ENCODE data around the gene MAGEA2. TPM values are rescaled to one million over a fixed set of nuclear protein-coding genes. Genes with fewer than 3 reads are reported as not detected.
"Not testable (repeated sequence)": the region's sequence is repeated elsewhere in the genome, so short reads cannot be mapped to it uniquely, and the experiment has no call there.

The MAGEA2 gene
- total RNA-seq, 1 experiment from 2014 or later, result not detected

GRCh38 chrX:152759544-152759943 lies 5.9 kb upstream of the MAGEA2 start:
- H3K4me3 ChIP-seq (ENCODE audit: low read depth, low read length, poor library complexity, severe bottlenecking); H3K9me3 ChIP-seq (ENCODE audit: low read depth, low read length, poor library complexity, severe bottlenecking); CTCF ChIA-PET; BruUV-seq (replicated peaks); intact Hi-C loops (cut with micrococcal nuclease; ENCODE audit: unreplicated experiment); H3K4me1 ChIP-seq (ENCODE audit: insufficient read depth, low read length, poor library complexity, severe bottlenecking); POLR2A ChIA-PET (ENCODE audit: low non-redundant PET); DNase-seq (ENCODE audit: low spot score); H3K27ac ChIP-seq (ENCODE audit: low read depth, low read length, poor library complexity, severe bottlenecking); H3K27me3 ChIP-seq (replicated peaks; ENCODE audit: insufficient read depth, low read depth, low read length, poor library complexity); H3K36me3 ChIP-seq (ENCODE audit: insufficient read depth, low read length, poor library complexity, severe bottlenecking): not testable (repeated sequence)

DNA sequence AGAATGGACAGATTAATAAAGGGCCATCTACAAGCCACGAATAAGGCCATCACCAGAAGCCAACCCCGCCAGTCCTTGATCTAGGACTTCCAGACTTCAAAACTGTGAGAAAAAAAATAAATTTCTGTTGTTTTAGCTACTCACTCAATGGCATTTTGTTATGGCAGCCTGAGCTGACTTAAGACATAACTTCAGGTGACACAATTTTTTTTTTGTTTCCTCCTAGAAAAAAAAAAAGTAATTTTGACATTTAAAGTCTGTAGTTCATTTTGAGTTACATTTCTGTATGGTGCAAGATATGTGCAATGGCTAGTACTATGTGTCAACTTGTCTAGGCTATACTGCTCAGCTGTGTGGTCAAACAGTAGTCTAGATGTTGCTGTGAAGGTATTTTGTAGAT lies 5.3 kb upstream of the MAGEA2 start, which contains the start of gene CSAG3:
Gene CSAG3, plus strand, starts transcription at position 301 of the 400 bp plus-strand sequence.
- H3K27me3 ChIP-seq (replicated peaks; ENCODE audit: insufficient read depth, low read depth, low read length, poor library complexity); H3K4me1 ChIP-seq (ENCODE audit: insufficient read depth, low read length, poor library complexity, severe bottlenecking); H3K27ac ChIP-seq (ENCODE audit: low read depth, low read length, poor library complexity, severe bottlenecking); POLR2A ChIA-PET (ENCODE audit: low non-redundant PET); DNase-seq (ENCODE audit: low spot score); BruUV-seq (replicated peaks); H3K4me3 ChIP-seq (ENCODE audit: low read depth, low read length, poor library complexity, severe bottlenecking); H3K36me3 ChIP-seq (ENCODE audit: insufficient read depth, low read length, poor library complexity, severe bottlenecking); H3K9me3 ChIP-seq (ENCODE audit: low read depth, low read length, poor library complexity, severe bottlenecking); intact Hi-C loops (cut with micrococcal nuclease; ENCODE audit: unreplicated experiment); CTCF ChIA-PET: not testable (repeated sequence)

DNA sequence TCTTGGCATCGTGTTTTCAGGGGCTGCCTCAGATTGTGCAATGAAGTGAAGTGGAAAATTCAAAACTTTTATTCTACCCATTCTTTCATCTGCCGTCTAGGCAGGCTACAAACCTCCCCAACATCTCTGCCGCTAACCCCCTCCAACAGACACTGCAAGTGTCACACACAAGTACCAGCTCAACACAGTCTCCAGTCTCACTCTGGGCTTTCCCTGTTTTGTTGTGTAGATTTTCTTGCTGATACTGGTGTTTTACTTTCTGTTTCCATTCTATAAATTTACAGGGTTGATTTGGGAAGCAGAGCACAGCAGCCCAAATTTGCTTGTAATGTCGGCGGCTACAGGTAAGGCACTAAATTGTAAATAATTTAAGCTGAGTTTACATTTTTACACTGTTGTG lies 1.2 kb upstream of the MAGEA2 start:
- H3K4me3 ChIP-seq (ENCODE audit: low read depth, low read length, poor library complexity, severe bottlenecking); DNase-seq (ENCODE audit: low spot score); CTCF ChIA-PET; H3K9me3 ChIP-seq (ENCODE audit: low read depth, low read length, poor library complexity, severe bottlenecking); BruUV-seq (replicated peaks); intact Hi-C loops (cut with micrococcal nuclease; ENCODE audit: unreplicated experiment); POLR2A ChIA-PET (ENCODE audit: low non-redundant PET); H3K27ac ChIP-seq (ENCODE audit: low read depth, low read length, poor library complexity, severe bottlenecking); H3K36me3 ChIP-seq (ENCODE audit: insufficient read depth, low read length, poor library complexity, severe bottlenecking); H3K4me1 ChIP-seq (ENCODE audit: insufficient read depth, low read length, poor library complexity, severe bottlenecking); H3K27me3 ChIP-seq (replicated peaks; ENCODE audit: insufficient read depth, low read depth, low read length, poor library complexity): not testable (repeated sequence)

- CTCF ChIA-PET, result no interaction called here
- Histone ChIP-seq H3K36me3 (ENCODE audit: insufficient read depth, low read length, poor library complexity, severe bottlenecking) (no peaks in the 10 kb centered on the region), H3K27me3 (replicated peaks; ENCODE audit: insufficient read depth, low read depth, low read length, poor library complexity) (peaks cover 7% of the 10 kb centered on the region)
Observed at GRCh38 chrX:152738560-152738959, 15.1 kb downstream of the MAGEA2 start.

GRCh38 chrX:152736528-152736927 lies 17.1 kb downstream of the MAGEA2 start:
- DNase-seq (ENCODE audit: low spot score); H3K27ac ChIP-seq (ENCODE audit: low read depth, low read length, poor library complexity, severe bottlenecking); H3K4me1 ChIP-seq (ENCODE audit: insufficient read depth, low read length, poor library complexity, severe bottlenecking); H3K36me3 ChIP-seq (ENCODE audit: insufficient read depth, low read length, poor library complexity, severe bottlenecking); POLR2A ChIA-PET (ENCODE audit: low non-redundant PET); H3K9me3 ChIP-seq (ENCODE audit: low read depth, low read length, poor library complexity, severe bottlenecking); BruUV-seq (replicated peaks); intact Hi-C loops (cut with micrococcal nuclease; ENCODE audit: unreplicated experiment); CTCF ChIA-PET; H3K4me3 ChIP-seq (ENCODE audit: low read depth, low read length, poor library complexity, severe bottlenecking): not testable (repeated sequence)
- H3K27me3 ChIP-seq (replicated peaks; ENCODE audit: insufficient read depth, low read depth, low read length, poor library complexity), result peaks cover 11% of the 10 kb centered on the region

More at GRCh38 chrX:152738560-152738959, 15.1 kb downstream of the MAGEA2 start:
- intact Hi-C loops (cut with micrococcal nuclease; ENCODE audit: unreplicated experiment), result no loop called here
- no TSS peak for BruUV-seq (replicated peaks)
- TF ChIP-seq, protein P1, sequence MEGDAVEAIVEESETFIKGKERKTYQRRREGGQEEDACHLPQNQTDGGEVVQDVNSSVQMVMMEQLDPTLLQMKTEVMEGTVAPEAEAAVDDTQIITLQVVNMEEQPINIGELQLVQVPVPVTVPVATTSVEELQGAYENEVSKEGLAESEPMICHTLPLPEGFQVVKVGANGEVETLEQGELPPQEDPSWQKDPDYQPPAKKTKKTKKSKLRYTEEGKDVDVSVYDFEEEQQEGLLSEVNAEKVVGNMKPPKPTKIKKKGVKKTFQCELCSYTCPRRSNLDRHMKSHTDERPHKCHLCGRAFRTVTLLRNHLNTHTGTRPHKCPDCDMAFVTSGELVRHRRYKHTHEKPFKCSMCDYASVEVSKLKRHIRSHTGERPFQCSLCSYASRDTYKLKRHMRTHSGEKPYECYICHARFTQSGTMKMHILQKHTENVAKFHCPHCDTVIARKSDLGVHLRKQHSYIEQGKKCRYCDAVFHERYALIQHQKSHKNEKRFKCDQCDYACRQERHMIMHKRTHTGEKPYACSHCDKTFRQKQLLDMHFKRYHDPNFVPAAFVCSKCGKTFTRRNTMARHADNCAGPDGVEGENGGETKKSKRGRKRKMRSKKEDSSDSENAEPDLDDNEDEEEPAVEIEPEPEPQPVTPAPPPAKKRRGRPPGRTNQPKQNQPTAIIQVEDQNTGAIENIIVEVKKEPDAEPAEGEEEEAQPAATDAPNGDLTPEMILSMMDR (conservative IDR thresholded peaks at IDR 0.05; ENCODE audit: low read depth, low read length), result no peak
- no peak for TF ChIP-seq EZH2 (IDR thresholded peaks at IDR 0.05; ENCODE audit: borderline replicate concordance, low read depth, low read length, poor library complexity, severe bottlenecking)
- H3K4me3 ChIP-seq (ENCODE audit: low read depth, low read length, poor library complexity, severe bottlenecking), result no peak overlapping the region
- no peaks in the 10 kb centered on the region for H3K9me3 ChIP-seq (ENCODE audit: low read depth, low read length, poor library complexity, severe bottlenecking)
- no peaks in the 10 kb centered on the region for H3K4me1 ChIP-seq (ENCODE audit: insufficient read depth, low read length, poor library complexity, severe bottlenecking)
- H3K27ac ChIP-seq (ENCODE audit: low read depth, low read length, poor library complexity, severe bottlenecking), result no peak overlapping the region
- POLR2A ChIA-PET (ENCODE audit: low non-redundant PET), result no interaction called here
- DNase-seq (ENCODE audit: low spot score), result no peak
